Middle frontal gyrus (tissue), 1 donor: ENCODE results near the gene DMRT1.
"Not testable (repeated sequence)": the region's sequence is repeated elsewhere in the genome, so short reads cannot be mapped to it uniquely, and the experiment has no call there.

Source experiments
- DNase-seq: peaks from one replicate; pipeline ENCODE4 v3.0.0-alpha.2; 2015; ENCODE audit warnings: low spot score; ENCODE audit errors: extremely low spot score

DMRT1 gene

DNA sequence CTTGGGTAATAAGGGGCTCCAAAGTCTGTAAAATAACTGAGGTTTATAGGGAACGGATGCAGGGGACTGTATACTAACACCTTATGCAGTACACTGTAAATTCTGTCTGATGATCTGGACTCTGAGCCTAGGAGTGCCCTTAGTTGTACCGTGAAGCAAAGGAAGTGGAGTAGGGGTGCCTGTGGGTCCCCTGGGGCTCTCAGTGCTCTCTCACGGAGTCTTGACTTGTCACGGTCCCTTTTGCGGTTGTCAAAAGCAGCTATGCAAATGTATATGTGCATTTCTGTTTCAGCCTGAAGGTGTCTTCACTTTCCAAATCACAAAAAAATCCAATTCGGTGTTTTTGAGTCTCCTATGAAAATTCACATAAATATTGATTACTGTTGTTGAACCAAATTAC lies 17.8 kb downstream of the DMRT1 start:
- DNase-seq = no peak

DNA sequence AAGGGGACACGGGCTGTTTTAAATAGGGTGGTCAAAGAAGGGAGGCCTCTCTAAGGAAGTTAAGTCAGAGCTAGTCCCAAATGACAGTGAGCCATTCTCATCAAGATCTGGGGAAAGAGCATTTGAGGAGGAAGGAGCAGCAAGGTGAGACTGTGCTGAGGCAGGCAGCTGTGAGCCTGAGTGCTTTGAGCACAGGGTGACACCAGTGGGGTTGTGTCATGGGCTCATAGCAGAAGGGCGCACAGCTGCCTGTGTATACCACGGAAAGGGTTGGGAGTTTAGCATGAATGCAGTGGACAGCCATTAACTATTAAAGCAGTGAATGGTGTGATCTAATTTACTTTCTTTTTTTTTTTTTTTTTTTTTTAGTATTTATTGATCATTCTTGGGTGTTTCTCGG lies 19.2 kb downstream of the DMRT1 start:
- no peak for DNase-seq

DNA sequence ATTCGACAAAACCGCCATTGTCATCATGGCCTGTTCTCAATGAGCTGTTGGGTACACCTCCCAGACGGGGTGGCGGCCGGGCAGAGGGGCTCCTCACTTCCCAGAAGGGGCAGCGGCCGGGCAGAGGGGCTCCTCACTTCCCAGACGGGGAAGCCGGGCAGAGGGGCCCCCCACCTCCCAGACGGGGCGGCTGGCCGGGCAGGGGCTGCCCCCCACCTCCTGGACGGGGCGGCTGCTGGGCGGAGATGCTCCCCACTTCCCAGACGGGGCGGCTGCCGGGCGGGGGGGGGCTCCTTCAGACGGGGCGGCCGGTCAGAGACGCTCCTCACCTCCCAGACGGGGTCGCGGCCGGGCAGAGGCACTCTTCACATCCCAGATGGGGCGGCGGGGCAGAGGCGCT lies 20.0 kb downstream of the DMRT1 start:
- not testable (repeated sequence) for DNase-seq

DNA sequence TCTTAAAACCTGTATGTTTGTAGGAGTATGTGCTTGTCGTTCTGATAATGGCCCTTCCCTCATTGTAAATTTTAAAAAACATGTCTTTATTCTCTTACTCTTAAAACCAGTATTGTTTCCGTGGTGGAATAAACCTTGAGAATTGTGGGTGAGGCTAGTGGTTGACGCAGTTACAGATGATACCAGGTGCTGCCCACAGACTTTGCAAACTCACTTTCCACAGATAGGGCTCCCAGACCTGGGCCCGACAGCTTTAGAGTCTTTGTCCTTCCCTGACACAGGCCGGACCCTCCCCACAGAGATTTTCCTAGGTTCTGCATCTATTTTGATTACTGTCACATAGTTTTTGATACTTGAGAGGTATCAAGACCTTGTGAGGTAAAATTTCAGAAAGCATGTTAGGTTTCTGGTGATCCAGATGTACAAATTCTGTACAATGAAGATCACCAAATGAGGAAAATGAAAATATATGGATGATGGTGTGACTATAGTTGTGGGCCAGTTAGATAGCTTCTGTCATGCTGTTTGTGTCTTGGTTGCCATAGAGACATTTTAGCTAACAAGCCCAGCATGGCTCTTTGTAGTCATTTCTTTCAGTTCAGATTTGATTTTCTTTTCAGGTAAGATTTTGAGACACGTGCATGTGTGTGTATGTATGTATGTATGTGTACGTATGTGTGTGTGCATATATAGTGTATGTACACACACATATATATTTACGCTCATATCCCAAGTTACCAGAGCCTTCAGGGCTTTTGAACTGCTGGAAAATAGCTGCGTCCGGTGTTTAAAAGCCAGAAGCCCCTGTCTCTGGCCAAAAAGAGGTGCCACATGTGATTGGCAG lies 33.8 kb downstream of the DMRT1 start:
- no peak for DNase-seq

DNA sequence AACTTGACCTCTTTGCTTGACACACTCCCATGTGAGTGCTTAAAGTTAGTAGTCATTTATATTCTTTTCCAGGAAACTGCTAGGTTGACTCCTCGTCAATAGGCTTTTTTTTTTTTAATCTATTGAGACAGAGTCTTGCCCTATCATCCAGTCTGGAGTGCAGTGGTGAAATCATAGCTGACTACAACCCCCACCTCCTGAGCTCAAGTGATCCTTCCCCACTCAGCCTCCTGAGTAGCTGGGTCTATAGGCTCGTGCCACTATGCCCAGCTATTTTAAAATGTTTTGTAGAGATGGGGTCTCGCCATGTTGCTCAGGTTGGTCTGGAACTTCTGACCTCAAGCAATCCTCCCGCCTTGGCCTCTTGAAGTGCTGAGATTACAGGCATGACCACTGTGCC lies 34.9 kb downstream of the DMRT1 start:
- DNase-seq = no peak

DNA sequence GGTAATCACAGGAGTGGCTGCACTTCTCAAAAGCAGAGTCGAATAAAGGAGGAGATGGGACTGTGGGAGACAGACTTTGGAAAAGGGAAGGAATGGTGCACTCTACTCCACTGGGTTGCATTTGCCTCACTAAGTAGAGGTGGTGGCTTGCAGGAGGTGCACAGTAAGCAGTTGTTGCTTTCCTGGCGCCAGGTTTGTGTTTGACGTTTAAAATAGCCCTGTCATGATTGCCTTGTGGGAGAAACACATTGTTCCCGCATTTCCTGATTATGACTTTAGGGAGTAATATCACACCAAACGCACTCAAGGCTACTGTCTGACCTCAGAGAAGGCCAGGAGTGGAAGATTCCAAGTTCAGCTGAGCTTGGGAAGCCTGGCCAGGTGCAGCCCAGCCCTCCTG lies 36.7 kb downstream of the DMRT1 start:
- DNase-seq = no peak

DNA sequence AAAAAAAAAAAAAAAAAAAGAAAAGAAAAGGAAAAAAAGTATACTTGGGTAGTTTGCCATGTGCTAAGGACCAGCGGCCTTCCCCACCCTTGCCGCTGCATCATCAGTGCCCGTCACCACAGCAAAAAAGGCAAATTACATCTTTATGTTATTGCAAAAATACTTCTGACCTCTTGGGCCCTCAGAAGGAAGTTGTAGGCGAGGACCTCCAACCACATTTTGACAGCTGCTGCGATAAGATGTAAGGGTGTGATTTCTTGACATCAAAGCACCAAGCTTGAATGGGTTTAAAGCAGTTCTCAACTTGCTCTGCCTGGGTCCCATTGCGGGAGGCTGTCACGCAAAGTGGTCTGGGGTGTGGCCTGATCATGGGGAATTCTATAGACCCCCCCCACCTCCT lies 39.2 kb downstream of the DMRT1 start:
- DNase-seq = no peak

DNA sequence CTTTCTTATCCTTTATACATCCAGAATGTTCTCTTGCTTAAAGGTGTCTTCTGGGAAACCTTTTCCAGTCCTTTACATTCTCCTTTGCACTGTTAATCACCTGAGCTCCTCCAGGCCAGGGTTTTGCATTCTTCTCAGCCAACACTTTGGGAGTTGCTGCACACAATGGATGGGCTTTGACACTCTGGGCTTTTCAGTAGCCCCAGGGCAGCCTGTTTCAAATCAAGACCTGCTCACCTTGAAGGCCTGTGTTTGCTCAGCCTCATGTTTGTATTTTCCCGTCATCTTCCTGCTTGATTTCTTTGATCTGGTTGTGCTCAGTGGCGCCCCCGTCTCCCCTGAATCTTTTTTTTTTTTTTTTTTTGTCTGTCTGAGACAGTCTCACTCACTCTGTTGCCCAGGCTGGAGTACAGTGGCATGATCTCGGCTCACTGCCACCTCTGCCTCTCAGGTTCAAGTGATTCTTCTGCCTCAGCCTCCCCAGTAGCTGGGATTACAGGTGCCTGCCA lies 41.0 kb downstream of the DMRT1 start:
- no peak for DNase-seq

DNA sequence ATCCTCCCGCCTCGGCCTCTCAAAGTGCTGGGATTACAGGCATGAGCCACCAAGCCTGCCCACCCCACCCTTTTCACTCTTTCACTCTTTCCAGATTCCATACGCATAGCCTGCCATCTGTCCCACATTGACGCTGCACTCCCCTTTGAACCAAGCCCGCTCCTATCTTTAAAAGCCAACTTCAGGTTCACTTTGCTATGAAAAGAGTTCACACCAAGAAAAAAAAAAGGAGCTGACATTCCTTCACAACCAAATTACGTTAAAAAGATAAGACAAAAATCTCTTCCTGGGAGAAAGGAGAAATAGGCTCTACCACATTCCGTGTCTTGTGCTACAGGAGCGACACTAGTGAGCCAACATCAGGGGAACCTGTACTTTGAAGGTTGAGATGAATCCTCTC lies 41.5 kb downstream of the DMRT1 start:
- no peak for DNase-seq

DNA sequence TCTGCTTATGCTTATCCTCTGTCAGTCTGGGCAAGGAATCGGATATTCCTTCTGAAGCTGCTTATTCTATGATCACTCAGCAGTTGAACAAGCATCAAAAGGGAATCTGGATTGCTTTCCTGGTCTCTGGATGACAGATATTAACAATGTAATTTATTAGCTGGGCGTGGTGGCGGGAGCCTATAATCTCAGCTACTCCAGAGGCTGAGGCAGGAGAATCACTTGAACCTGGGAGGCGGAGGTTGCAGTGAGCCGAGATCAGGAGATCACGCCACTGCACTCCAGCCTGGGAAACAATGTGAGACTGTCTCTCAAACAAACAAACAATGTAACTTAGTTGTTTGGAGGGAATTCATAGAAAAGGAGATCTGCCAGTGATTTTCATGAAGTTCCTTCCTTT lies 45.4 kb downstream of the DMRT1 start:
- no peak for DNase-seq

DNA sequence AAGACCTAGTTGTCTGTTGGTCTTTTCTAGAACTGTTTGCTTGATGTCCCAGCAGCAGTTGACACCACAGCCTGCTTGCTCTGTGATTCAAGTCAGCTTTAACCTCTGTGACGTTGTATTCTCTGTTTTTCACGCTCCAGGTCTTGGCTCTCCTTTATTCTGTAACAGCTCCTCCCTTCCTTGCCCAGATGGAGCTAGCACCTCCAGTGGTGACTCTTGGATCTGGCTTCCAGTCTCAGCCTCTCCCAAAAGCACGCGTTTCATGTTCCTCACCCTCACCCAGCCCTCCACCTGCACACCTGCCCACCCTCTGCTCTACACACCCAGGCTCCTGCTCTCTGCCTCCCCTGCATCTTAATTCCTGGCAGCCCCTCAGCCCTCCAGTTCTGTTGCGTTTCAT lies 50.6 kb downstream of the DMRT1 start:
- DNase-seq = no peak

DNA sequence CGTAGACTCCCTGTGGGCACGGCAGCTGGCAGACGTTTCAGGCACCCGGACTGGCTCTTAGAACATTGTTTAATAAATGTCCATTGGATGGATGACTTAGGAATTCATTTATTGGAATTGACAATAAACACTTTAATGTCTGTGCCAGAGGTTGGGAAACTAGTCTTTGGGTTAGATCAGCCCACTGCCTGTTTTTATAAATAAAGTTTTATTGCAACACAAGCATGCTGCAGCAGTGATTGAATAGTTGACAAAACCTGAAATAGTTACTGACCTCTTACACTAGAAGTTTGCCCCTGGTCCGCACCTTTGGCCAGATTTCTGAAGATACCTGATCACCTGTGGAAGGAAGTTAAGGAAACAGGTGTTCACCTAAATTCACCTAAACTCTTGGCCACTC lies 51.6 kb downstream of the DMRT1 start:
- DNase-seq = no peak

DNA sequence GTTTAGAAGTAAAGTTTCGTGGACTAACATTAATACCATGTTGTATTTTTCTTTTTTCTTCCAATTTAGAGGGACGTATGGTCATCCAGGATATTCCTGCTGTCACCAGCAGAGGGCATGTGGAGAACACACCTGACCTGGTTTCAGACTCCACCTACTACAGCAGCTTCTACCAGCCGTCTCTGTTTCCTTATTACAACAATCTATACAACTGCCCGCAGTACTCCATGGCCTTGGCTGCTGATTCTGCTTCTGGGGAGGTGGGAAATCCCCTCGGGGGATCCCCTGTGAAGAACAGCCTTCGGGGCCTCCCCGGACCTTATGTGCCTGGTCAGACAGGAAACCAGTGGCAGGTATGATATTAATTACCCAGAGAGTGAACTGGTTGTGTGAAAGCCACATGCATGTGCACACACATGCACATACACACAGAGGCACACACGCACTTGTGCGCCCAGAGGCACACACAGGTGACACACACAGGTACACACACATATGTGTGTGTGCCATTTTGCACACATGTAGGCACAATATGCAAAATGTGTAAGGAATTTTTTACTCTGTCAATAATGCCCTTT lies 52.4 kb downstream of the DMRT1 start:
- no peak for DNase-seq

DNA sequence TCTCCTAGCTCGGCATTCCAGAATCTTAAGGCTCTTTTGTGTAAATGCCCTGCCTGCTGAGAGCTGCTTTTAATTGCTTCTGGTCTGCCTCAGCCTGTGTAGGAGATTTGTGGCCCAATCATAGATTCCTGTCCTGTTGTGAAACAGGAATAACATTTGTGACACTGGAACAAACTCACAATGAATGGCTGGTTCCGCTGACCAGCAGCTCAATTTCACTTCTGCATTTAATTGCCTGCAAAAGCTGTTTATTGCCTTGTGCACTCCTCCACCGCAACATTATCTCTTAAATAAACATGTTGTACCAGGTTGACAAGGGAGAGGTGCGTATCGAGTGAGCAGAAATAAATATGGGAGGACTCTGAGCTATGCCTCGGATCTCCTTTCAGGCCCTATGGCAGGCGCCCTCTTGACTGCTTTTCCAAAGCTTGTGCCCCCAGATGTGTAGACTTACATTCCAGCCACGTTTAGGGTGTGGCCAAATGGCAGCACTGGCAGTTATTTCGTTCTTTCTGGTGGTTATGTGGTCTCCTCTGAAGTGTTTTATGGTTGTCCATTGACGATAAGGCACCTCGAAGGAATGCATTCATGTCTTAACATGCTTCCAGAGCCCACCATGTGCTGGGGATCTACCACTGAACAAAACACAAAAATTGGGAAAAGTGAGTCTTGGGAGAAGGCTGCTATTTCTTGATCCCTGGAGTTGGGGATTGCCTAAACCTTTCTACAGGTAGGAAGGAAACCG lies 58.1 kb downstream of the DMRT1 start:
- no peak for DNase-seq

DNA sequence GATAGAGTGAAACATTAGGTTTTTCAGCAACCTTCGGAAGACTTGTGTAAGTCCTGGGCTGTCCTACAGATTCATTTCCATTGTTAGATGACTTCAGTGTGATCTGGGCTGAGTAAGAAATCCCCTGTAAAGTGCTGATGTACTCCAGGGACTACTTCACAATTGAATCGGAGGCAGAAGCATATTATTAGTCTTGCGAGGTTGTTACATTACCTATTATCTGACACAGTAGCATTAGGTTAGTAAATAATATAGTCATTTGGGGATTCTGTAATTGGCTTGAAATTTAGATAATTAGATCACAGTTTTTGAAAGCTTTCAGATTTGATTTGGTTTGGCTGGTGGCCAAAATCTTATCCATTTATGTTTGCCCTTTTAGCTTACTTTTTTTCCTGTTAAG lies 62.4 kb downstream of the DMRT1 start:
- DNase-seq = no peak

DNA sequence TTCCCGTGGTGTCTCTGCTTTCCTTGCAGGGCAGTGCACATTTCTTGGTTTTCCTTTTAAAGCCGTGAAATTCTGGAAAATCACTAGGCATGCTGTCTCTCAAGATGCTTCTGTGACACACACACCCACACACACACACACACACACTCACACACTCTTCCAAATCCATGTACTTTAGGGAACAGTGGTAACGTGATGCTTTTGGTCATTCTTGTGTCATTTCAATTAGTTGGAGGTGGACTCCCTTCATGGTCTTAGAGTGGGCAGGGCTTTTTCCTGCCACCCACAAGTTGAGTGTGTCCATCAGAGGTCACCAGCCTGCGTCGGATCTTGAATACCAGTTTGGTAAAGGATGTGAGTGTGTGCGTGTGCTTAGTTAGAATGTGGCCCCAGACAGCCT lies 64.4 kb downstream of the DMRT1 start:
- DNase-seq = no peak

DNA sequence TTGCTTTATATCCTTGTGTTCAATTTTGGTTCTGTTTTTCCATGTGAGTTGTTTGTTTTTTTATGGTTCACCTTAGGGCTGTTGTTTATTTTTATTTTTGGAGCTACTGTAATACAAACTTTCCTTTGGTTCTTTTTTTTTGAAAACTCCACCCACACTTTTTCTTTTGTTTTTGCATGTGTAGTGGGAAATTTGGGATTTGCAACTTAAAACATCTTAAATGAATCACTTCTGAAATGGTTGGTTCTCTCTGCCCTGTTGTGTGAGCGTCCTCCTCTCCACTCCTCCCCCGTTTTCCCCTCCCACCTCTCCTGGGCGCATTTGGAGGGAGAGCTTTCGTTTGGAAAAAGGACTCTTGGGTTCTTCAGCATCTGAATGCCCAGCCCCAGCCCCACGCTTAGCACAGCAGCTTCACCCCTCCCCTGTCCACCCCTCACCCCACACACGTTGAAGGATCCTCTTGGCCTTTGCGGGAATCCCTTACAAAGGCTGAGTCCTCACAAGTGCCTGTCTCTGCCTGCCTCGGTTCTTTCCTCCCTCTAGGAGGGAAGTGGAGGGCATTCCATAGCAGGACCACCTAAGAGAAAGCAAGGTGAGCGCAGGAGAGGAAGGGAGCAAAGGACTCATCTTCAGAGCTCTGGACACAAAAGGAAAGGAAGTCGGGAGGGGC lies 67.2 kb downstream of the DMRT1 start:
- no peak for DNase-seq

DNA sequence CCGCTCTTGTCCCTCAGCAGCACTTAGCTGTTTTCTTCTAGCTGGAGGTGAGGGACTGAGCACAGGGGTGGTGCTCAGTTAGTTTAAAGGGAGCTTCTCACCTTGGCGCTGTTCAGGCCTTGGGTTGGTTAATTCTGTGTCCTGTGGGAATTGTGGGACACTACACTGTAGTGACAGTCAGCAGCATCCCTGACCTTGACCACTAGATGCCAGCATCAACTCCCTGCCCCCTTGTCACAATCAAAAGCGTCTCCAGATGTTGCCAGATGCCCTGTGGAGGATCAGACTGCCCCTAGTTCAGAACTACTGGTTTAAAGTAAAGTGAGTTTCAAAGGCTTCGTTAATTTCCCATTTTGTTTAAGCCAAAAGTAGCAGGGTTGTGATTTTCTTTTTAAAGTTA lies 69.5 kb downstream of the DMRT1 start:
- no peak for DNase-seq

DNA sequence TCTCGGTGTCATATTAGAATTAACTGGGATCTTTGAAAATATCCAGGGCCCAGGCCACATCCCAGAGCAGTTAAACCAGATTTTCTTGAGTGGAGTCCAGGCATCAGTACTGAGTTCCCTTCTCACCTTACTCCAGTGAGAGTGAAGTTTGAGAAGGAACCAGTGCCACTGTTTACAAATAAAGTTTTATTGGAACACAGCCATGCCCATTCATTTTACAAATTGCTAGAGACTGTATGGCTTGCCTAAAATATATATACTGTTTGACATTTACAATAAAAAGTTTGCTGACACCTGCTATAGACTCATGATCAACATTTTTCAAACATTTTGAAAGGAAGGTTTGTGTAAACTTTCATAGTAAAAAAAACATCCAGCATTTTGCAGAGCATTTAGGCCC lies 71.3 kb downstream of the DMRT1 start:
- DNase-seq = no peak

DNA sequence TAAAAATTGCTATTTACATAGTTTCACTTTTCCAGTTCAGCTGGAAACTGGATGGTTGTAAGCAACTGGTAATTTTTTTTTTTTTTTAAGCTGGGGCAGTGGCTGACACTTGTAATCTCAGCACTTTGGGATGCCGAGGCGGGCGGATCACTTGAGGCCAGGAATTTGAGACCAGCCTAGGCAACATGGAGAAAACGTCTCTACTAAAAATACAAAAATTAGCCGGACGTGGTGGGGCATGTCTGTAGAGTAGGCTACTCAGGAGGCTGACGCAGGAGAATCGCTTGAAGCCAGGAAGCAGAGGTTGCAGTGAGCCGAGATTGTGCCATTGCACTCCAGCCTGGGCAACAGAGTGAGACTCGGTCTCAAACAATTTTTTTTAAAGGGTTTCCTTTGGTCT lies 72.0 kb downstream of the DMRT1 start:
- DNase-seq = not testable (repeated sequence)

DNA sequence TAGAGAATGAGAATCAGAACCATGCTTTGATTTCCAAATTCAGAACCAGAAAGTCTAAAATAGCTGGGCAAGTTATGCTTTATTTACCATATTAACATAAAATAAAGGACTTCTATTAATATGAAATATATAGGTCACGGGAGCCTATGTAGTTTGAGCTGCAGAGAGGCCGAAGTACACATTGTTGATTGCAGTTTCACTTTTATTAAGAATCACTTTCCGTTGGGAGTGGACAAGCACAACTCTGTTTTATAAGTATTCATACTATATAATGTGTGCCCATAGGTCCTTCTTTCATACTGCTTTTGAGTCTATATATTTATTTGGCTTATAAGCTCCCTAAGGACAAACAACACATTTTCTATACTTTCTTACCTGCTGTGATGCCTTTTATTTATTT lies 76.2 kb downstream of the DMRT1 start:
- no peak for DNase-seq

DNA sequence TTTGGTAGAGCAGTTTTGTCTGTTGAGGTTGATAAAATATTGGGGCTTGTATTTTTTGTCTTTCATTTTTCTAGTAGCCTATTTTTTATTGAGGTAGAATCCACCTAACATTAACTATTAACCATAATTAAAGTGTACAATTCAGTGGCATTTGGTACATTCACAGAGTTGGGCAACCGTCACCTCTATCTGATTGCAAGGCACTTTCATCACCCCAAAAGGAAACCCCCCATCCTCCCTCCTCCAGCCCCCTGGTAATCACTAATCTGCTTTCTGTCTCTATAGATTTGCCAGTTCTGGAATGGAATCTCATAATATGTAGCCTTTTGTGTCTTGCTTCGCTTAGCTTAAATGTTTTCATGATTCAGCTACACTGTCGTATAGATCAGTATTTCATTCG lies 79.4 kb downstream of the DMRT1 start:
- no peak for DNase-seq
